Small intestine (tissue), 7 donors: Measurements from ENCODE around the gene DNAJB13. TPM values are rescaled to one million over a fixed set of nuclear protein-coding genes. Genes with fewer than 3 reads are reported as not detected.

Experiments
- DNase-seq, 2 donors: peaks; one replicate each; pipeline versions ENCODE4 v3.0.0 to v3.0.0-alpha.2; 2013
- FAIRE-seq: peaks from 2 replicates; lab custom pipeline; 2012; peaks lifted over from hg19 to GRCh38; lab: Jason Lieb, UNC
- H3K27ac ChIP-seq, 3 donors: one replicate each; pipeline ENCODE4 v1.5.1; 2013; ENCODE audit warnings: low read length in 2 of 3, mild to moderate bottlenecking in 2 of 3, control low read depth in 1 of 3, inconsistent platforms in 1 of 3, low read depth in 1 of 3, moderate library complexity in 1 of 3
- H3K27me3 ChIP-seq, 3 donors: one replicate each; pipeline ENCODE4 v1.6.1; 2013; ENCODE audit warnings: low read length in 3 of 3, inconsistent platforms in 1 of 3; ENCODE audit not compliant: control insufficient read depth in 3 of 3, insufficient read depth in 3 of 3
- H3K36me3 ChIP-seq, 3 donors: one replicate each; pipeline ENCODE4 v1.6.1; 2013; ENCODE audit warnings: low read length in 3 of 3, inconsistent platforms in 1 of 3, low read depth in 1 of 3, mild to moderate bottlenecking in 1 of 3, moderate library complexity in 1 of 3; ENCODE audit not compliant: control insufficient read depth in 3 of 3, insufficient read depth in 2 of 3
- H3K4me1 ChIP-seq, 3 donors: one replicate each; pipeline ENCODE4 v1.6.1; 2013; ENCODE audit warnings: low read length in 2 of 3, inconsistent platforms in 1 of 3, low read depth in 1 of 3, mild to moderate bottlenecking in 1 of 3, moderate library complexity in 1 of 3; ENCODE audit not compliant: control insufficient read depth in 3 of 3, insufficient read depth in 2 of 3
- H3K4me3 ChIP-seq, 3 donors: one replicate each; pipeline ENCODE4 v1.5.1; 2013; ENCODE audit warnings: low read length in 3 of 3, control low read depth in 1 of 3, inconsistent platforms in 1 of 3, low read depth in 1 of 3, mild to moderate bottlenecking in 1 of 3, moderate library complexity in 1 of 3
- H3K9me3 ChIP-seq, 2 donors: one replicate each; pipeline ENCODE4 v1.6.1; 2013; ENCODE audit warnings: low read depth in 1 of 2, low read length in 1 of 2; ENCODE audit not compliant: control insufficient read depth in 2 of 2, insufficient read depth in 1 of 2
- WGBS, 3 donors: extraction: QIAGEN DNeasy Blood & Tissue Kit; methylation state at CpG; one replicate each; pipeline ENCODE4 v1.1.7; 2013; 5-methylcytosine and 5-hydroxymethylcytosine counted together
- polyA plus RNA-seq, 4 donors: library from polyadenylated mRNA; stranded (reverse) in 3 of 4; unstranded in 1 of 4; fragments of 200-250 nt in 3 of 4; fragments of 120-200 nt in 1 of 4; gene quantifications; one replicate each; pipeline versions ENCODE4 v1.2.1 to v1.2.3, GENCODE V29; 2013
- donor health status: healthy with polysubstance abuse.
- donor health status: control.
- donor health status: control.
- donor health status: Bipolar disorder and iron deficiency.
- donor health status: healthy.

DNAJB13 gene
- polyA plus RNA-seq, 4 donors: 0.03 to 4.5 (median 0.33) TPM

DNA sequence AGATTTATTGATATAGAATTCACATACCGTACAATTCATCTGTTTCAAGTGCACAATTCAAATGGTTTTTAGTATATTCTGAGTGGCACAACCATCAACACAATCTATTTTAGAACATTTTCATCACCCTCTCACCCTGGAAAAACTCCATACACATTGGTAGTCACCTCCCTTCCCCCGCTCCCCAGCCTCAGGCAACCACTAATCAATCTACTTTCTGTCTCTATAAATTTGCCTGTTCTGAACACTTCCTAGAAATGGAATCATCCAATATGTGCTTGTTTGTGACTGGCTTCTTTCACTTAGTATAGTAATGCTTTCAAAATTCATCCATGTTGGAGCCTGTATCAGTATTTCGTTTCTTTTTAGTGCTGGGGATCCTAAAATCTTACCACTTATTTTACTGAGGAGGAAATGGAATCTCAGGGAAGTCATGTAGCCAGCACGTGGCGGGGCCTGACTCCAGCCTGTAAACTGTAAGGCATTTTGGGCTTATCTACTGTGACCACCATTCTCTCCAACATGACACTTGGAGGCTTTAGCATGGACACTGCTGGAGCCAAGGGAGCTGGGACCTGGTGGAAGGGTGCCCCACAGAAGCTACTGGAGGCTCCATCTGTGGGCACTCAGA is 59.0 kb downstream of the DNAJB13 start:
- Histone ChIP-seq H3K9me3 (no peaks in the 10 kb centered on the region), H3K4me1 (peaks cover 0 to 21% (median 12%) of the 10 kb centered on the region in 3 donors), H3K36me3 (peaks cover 0 to 50% (median 0%) of the 10 kb centered on the region in 3 donors), H3K27ac (no peak overlapping the region), H3K27me3 (no peaks in the 10 kb centered on the region), H3K4me3 (no peak overlapping the region)
- 87 to 89% (median 89%) methylated on average over 5 of the region's 5 CpGs for WGBS, 3 donors
- DNase-seq: no peak
- FAIRE-seq: no peak

DNA sequence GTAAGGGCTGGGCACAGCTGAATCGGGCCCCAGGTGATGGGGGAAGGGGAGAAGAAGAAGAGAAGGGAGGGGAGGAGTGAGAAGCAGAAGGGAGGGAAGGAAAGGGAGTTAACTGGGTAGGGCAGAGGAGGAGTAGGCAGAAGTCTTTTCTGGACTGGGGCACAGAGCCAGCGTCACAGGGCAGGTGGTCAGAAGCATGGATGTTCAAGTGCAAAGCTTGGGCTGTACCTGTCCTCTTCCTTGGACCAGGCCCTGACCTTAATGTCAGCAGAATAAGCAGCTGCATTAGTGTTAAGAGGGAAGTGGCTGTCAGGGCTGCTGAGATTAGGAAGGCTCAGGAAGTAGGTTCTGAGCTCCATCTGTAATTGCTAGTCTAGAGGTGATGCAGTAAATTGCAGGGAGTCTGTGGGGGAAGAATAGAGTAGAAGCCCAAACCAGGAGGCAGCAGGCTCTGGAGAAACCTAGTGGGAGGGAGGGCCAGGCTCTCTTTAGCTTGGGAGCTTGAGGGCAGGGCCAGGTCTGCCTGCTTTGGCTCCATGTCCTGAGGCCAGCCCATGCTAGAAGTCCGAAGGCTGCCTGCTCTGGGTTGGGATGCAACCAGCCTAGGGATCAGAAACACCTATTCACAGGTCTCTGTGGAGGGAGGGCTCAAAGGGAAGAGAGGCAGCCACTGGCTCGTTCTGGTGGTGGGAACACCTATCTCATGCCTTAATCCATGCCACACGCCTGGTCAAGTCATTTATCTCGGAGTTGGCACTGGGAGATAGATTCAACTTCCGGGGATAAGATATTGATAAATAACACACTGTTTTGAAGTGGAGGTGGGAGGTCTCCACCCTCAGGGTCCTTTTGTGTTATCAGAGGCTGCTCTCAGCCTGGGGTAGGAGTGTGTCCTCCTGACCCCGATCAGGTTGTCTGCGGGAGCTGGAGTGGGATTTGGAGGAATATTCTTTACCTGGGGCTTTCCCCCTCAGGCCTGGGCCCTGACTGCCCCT is 59.8 kb downstream of the DNAJB13 start:
- Histone ChIP-seq H3K9me3 (no peaks in the 10 kb centered on the region), H3K27ac (no peak overlapping the region), H3K4me3 (no peak overlapping the region), H3K4me1 (peaks cover 0 to 16% (median 6%) of the 10 kb centered on the region in 3 donors), H3K27me3 (no peaks in the 10 kb centered on the region), H3K36me3 (peaks cover 0 to 49% (median 0%) of the 10 kb centered on the region in 3 donors)
- DNase-seq (no peak), FAIRE-seq (no peak)
- 71 to 85% (median 83%) methylated on average over 9 of the region's 9 CpGs for WGBS, 3 donors

DNA sequence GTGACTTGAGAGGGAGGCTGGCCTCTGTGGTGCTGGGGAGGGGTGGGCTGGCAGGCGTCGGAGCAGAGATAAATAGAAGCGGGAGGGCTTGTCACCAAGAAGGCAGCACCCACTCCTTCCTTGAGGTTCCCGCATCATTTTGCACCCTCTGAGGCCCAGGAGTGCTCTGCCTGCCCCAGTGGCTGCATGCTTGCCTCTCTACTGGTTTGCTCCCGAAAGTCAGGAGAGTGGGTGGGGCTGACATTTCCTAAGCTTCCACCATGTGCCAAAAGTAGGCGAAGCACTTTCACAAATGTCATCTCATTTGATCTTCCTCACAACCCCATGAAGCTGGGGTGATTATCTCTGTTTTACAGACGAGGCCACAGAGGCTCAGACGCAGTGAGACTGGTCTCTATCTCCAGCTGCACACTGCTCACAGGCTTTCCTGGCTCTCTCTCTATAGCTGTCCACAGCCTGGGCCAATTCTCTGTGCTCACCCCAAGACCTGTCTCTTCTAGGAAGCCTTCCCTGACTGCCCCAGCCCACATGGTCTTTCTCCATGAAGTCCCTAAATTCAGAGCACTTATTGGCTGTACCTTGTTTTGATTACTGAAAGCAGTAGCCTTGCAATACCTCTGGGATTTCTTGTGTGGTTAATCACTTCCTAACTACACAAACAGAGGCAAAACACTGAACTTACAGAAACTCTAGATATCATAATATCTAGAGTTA is 60.7 kb downstream of the DNAJB13 start:
- DNase-seq (no peak), FAIRE-seq (no peak)
- H3K27me3 ChIP-seq: no peaks in the 10 kb centered on the region
- no peak overlapping the region for H3K27ac ChIP-seq
- peaks cover 0 to 47% (median 0%) of the 10 kb centered on the region in 3 donors for H3K36me3 ChIP-seq
- 72 to 94% (median 82%) methylated on average over 8 of the region's 8 CpGs for WGBS, 3 donors
- H3K4me3 ChIP-seq: no peak overlapping the region
- peaks cover 0 to 11% (median 0%) of the 10 kb centered on the region in 3 donors for H3K4me1 ChIP-seq
- no peaks in the 10 kb centered on the region for H3K9me3 ChIP-seq

DNA sequence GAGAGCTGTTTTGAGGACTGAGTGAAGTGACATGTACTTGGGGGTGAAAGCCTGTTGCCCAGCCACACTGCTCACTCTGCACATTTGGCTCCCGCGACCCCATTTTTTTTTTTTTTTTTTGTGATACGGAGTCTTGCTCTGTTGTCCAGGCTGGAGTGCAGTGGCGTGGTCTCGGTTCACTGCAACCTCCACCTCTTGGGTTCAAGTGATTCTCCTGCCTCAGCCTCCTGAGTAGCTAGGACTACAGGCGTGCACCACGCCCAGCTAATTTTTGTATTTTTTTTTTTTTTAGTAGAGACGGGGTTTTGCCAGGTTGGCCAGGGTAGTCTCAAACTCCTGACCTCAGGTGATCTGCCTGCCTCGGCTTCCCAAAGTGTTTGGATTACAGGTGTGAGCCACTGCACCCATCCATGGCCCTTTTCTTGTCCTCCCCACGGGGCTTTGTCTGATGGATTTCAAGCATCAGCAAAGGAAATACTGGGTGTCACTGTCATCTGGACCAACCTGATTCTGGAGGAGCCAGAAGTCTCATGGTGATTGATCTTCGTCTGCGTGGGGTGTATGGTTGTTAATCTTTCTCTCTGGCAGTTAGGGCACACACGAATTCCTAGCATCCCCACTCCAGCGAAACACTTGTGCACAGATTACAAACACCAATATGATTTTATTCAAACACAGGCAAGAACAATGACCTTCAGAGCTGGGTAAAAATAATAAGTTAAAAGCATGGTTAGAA is 61.4 kb downstream of the DNAJB13 start:
- no peak for FAIRE-seq
- no peak overlapping the region for H3K4me3 ChIP-seq
- no peak for DNase-seq
- H3K27ac ChIP-seq: peak overlapping the region in 1 of 3 donors; percentile 12
- no peaks in the 10 kb centered on the region for H3K9me3 ChIP-seq
- H3K27me3 ChIP-seq: no peaks in the 10 kb centered on the region
- WGBS, 3 donors: 86 to 94% (median 89%) methylated on average over 13 to 14 of the region's 14 CpGs
- peaks cover 0 to 49% (median 0%) of the 10 kb centered on the region in 3 donors for H3K36me3 ChIP-seq
- peaks cover 0 to 15% (median 0%) of the 10 kb centered on the region in 3 donors for H3K4me1 ChIP-seq

DNA sequence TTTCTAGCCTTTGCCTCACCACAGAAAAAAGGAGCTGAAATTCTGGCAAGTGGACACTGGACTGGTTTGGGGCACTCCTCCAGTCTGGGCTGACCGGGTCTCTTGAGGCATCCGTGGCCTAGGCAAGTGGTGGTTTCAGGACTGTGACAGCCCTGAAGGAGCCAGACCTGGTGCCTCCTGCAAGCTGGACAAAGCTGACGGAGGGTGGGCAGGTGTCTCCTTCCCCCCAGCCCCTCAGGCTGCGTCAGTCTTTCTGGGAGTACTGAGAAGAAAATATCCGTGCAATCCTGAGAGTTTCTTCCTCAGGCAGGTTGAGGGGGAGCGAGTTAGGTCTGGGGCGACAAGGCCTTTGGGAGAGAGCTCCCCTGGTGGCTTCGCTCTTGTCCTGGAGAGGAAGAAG is 62.3 kb downstream of the DNAJB13 start:
- no peaks in the 10 kb centered on the region for H3K9me3 ChIP-seq
- H3K27ac ChIP-seq: no peak overlapping the region
- peaks cover 0 to 54% (median 0%) of the 10 kb centered on the region in 3 donors for H3K36me3 ChIP-seq
- no peak for FAIRE-seq
- no peaks in the 10 kb centered on the region for H3K27me3 ChIP-seq
- no peak for DNase-seq
- no peak overlapping the region for H3K4me3 ChIP-seq
- WGBS, 3 donors: 95 to 99% (median 99%) methylated on average over 8 of the region's 8 CpGs
- peaks cover 3 to 18% (median 4%) of the 10 kb centered on the region in 3 donors for H3K4me1 ChIP-seq

DNA sequence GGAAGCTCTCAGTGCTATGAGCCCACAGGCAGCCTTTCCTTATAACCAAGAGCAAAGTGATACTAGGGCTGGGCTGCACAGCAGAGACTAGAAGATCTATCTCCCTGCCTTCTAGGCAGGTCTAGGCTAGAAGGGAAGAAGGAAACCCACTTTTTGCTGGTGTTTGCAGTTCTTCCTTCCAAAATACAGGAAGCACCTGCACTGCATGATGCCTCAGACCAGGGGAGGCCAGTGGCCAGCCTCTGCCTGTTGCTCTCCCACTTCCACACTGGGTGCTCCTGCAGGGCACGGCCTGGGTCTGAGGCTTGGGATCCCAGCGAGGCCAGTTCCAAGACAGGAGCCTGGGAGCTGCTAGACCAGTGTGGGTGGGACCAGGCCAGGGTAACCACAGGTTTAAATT is 64.1 kb downstream of the DNAJB13 start:
- no peaks in the 10 kb centered on the region for H3K9me3 ChIP-seq
- FAIRE-seq (no peak), DNase-seq (no peak)
- peaks cover 0 to 52% (median 0%) of the 10 kb centered on the region in 3 donors for H3K36me3 ChIP-seq
- WGBS, 3 donors: 82 to 100% (median 93%) methylated on average over 2 of the region's 2 CpGs
- no peaks in the 10 kb centered on the region for H3K27me3 ChIP-seq
- H3K4me1 ChIP-seq: peaks cover 16 to 23% (median 20%) of the 10 kb centered on the region in 3 donors
- no peak overlapping the region for H3K4me3 ChIP-seq
- H3K27ac ChIP-seq: no peak overlapping the region

DNA sequence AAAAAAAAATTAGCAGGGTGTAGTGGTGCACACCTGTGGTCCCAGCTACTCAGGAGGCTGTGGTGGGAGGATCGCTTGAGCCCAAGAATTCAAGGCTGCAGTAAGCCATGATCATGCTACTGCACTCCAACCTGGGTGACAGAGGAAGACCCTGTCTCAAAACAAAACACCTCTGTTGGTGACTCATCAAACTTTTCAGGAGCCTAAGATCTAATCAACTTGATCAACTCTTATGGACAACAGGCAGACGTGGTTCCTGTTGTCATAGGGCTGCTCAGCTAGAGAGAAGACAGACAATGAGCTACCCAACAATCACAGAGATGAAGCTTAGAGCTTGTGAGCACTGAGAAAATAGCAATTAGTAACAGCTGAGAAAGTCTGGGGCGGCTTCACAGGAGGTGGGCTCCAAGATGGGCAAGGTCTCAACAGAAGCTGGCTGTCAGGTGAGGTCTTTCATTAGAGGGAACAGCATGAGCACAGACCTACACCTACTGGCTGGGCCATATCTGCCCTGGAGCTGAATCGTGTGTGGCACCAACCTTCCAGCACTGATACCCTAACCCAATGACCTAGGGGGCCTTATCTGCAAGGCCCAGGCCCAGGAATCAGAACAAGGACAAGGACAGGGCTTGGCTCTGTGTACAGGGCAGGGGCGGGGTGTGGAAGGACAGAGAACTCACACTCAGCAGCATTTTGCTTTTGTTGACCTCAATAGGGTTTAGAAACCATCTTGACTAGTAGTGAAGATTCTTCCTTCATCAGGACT is 65.3 kb downstream of the DNAJB13 start:
- H3K4me1 ChIP-seq: peaks cover 22 to 24% (median 23%) of the 10 kb centered on the region in 3 donors
- peak in 1 of 2 donors; percentile 59 for DNase-seq
- no peaks in the 10 kb centered on the region for H3K9me3 ChIP-seq
- peaks cover 0 to 44% (median 0%) of the 10 kb centered on the region in 3 donors for H3K36me3 ChIP-seq
- no peaks in the 10 kb centered on the region for H3K27me3 ChIP-seq
- no peak overlapping the region for H3K4me3 ChIP-seq
- no peak for FAIRE-seq
- H3K27ac ChIP-seq: no peak overlapping the region
- 82 to 94% (median 86%) methylated on average over 5 of the region's 5 CpGs for WGBS, 3 donors
